ENCODE measurements around the gene ZFHX2. TPM values are rescaled to one million over a fixed set of nuclear protein-coding genes. Genes with fewer than 3 reads are reported as not detected.

The ZFHX2 gene
- total RNA-seq, 1 donor from 2014 or later, result 2.7 TPM

DNA sequence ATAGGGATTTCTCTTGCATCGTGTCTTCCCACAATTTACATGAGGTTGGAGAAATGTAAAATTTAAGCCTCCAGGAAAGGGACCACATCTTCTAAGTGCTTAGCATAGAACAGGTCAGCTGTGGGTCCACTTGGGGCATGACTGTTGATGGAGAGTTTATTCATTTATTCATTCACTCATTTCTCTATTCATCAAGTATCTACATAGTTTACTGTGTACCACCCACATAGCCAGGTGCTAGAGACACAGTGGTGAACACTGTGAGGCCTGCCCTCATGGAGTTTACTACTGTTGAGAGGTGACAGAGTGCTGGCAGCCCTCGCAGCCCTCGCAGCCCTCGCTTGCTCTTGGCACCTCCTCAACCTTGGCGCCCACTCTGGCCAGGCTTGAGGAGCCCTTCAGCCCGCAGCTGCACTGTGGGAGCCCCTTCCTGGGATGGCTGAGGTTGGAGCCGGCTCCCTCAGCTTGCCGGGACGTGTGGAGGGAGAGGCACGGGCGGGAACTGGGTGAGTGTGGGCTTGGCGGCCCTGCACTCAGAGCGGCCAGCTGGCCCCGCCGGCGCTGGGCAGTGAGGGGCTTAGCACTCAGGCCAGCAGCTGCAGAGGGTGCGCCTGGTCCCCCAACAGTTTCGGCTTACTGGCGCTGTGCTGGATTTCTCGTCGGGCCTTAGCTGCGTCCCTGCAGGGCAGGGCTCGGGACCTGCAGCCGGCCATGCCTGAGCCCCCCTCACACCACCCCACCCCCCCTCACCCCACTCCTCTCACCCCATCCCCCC is 28.8 kb upstream of the ZFHX2 start:
- no peak for DNase-seq (ENCODE audit: low spot score)
- H3K27me3 Mint-ChIP-seq (ENCODE audit: insufficient read depth), result peaks cover 33% of the 10 kb centered on the region

DNA sequence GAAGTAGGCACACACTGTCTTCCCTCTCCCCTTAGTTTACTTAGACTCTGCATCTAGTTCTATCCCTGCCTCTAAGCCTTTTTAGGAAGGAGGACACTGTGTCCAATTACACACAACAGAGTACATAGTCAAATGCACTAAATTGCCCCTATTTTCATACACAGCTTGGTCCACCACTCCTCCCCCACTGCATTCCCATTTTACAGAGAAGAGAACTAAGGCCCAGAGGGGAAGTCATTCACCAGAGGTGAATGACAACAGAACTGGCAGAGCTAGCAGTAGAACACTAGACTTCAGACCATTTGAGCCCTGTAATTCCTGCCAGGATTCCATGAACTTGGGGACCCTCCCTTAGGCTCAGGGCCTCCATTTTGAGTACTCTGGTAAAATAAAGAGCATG is 28.2 kb upstream of the ZFHX2 start:
- Mint-ChIP-seq H3K9me3 (no peaks in the 10 kb centered on the region), H3K27ac (no peak overlapping the region), H3K4me3 (no peak overlapping the region), H3K36me3 (ENCODE audit: low read depth) (no peaks in the 10 kb centered on the region), H3K4me1 (ENCODE audit: low read depth) (peaks cover 8% of the 10 kb centered on the region), H3K27me3 (ENCODE audit: insufficient read depth) (peaks cover 39% of the 10 kb centered on the region)
- intact Hi-C loops (cut with micrococcal nuclease), result no loop called here
- DNase-seq (ENCODE audit: low spot score), result no peak

More for the DNA sequence above, 28.8 kb upstream of the ZFHX2 start:
- Mint-ChIP-seq H3K4me3 (no peak overlapping the region), H3K4me1 (ENCODE audit: low read depth) (peaks cover 8% of the 10 kb centered on the region), H3K9me3 (no peaks in the 10 kb centered on the region), H3K36me3 (ENCODE audit: low read depth) (no peaks in the 10 kb centered on the region), H3K27ac (no peak overlapping the region)
- intact Hi-C loops (cut with micrococcal nuclease), result no loop called here

DNA sequence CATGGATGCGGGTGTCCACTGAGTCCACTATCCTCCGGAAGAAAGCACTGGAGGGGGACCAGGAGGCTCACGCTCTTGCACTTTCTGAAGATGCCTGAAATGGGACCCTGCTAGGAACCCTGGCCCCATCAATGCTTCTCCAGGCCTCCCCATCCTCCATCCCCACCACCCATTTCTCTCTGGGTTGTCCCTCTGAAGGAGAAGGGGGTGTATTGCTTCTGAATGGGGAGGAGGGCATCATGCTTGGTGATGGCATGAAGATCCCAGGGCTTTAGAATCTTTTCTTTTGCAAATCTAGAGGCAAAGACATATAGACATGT is 27.7 kb upstream of the ZFHX2 start:
- Mint-ChIP-seq H3K27ac (no peak overlapping the region), H3K4me3 (no peak overlapping the region), H3K27me3 (ENCODE audit: insufficient read depth) (peaks cover 41% of the 10 kb centered on the region), H3K9me3 (no peaks in the 10 kb centered on the region), H3K36me3 (ENCODE audit: low read depth) (no peaks in the 10 kb centered on the region), H3K4me1 (ENCODE audit: low read depth) (peaks cover 8% of the 10 kb centered on the region)
- no peak for DNase-seq (ENCODE audit: low spot score)
- intact Hi-C loops (cut with micrococcal nuclease), result no loop called here

DNA sequence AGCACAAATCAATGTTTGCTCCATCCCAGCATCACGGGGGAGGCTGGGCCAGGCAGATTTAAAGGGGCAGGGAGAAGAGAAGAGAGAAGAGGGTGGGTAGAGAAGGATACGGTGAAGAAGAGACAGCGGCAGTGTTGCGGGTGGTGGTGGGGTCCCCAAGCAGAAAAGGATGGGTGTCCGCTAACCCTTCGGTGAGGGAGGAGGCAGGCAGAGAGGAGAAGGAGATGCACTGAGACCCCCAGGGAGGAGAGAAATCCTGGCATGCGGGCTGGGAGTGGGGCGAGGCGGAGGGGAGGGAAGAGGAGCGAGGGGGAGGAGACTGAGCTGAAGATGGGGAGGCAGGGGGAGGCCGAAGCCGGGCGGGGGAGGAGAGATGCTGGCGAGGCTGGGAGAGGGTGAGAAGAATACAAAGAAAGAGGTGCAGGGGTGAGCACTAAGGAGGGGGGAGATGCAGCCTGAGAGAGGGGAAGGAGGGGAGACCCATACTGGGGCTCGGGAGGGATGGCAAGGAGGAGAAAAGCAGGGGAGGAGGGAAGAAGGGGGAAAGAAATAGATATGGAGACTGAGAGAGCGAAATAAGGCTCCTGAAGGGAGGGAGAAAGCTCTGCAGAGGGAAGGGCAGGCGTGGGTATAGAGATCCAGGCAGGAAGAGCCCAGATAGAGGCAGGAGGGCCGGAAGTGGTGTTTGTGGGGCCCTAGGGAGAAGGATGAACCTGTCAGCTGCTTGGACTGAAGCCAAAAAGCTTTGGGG is 27.2 kb upstream of the ZFHX2 start, which contains the start of gene JPH4:
TSS of gene JPH4 (minus strand) at position 231 of the 751 bp plus-strand sequence. CDS start 1,337 bp downstream, outside the sequence.
- Mint-ChIP-seq H3K36me3 (ENCODE audit: low read depth) (no peaks in the 10 kb centered on the region), H3K4me3 (no peak within 1 kb of the TSS), H3K4me1 (ENCODE audit: low read depth) (peaks cover 8% of the 10 kb centered on the region), H3K27ac (no peak within 1 kb of the TSS), H3K9me3 (no peaks in the 10 kb centered on the region), H3K27me3 (ENCODE audit: insufficient read depth) (peaks cover 41% of the 10 kb centered on the region)
- no peak for DNase-seq (ENCODE audit: low spot score)
- intact Hi-C loops (cut with micrococcal nuclease), result no loop called here

DNA sequence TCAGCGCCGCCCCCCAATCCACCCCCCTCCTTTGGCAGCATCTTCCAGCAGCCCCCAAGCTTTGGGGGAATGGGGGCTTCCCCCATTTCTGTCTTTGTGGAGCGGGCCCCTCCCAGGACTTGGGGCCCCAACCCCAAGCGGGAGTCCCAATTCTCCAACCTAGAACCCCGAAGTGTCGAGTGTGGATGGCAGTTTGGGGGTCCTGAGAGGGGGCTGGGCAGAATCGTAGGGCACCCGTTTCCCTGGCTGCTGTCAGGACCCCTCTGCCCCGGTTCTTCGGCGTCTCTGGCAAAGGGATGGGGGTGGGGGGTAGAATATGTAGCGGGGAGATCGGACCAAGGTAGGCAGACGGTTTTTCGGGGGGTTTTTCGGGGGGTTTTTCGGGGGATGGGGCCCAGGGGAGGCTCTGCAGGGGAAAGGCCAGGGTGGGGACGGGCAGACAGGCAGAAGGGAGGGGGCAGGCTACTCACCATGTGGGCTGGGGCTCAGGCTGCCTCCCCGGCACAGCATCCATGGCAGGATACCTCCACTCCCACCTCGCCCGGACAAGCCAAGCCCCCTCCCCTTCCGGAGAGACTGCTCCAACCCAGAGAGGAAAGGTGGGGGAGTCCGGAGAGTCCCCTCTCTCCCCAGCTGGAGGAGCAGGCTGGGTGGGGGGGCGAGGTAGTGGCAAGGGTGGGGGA is 26.3 kb upstream of the ZFHX2 start:
- Mint-ChIP-seq H3K4me3 (no peak overlapping the region), H3K27me3 (ENCODE audit: insufficient read depth) (peaks cover 40% of the 10 kb centered on the region)
- no peak for DNase-seq (ENCODE audit: low spot score)

GRCh38 chr14:23577004-23577681 is 25.6 kb upstream of the ZFHX2 start:
- Mint-ChIP-seq H3K4me3 (no peak overlapping the region), H3K4me1 (ENCODE audit: low read depth) (peaks cover 20% of the 10 kb centered on the region), H3K9me3 (no peaks in the 10 kb centered on the region), H3K27ac (no peak overlapping the region), H3K36me3 (ENCODE audit: low read depth) (no peaks in the 10 kb centered on the region), H3K27me3 (ENCODE audit: insufficient read depth) (peaks cover 36% of the 10 kb centered on the region)
- intact Hi-C loops (cut with micrococcal nuclease), result no loop called here
- DNase-seq (ENCODE audit: low spot score), result no peak

More for the DNA sequence above, 26.3 kb upstream of the ZFHX2 start:
- Mint-ChIP-seq H3K36me3 (ENCODE audit: low read depth) (no peaks in the 10 kb centered on the region), H3K4me1 (ENCODE audit: low read depth) (peaks cover 13% of the 10 kb centered on the region), H3K9me3 (no peaks in the 10 kb centered on the region), H3K27ac (no peak overlapping the region)
- intact Hi-C loops (cut with micrococcal nuclease), result no loop called here

- Mint-ChIP-seq H3K27ac (no peak overlapping the region), H3K27me3 (ENCODE audit: insufficient read depth) (peaks cover 27% of the 10 kb centered on the region), H3K36me3 (ENCODE audit: low read depth) (no peaks in the 10 kb centered on the region), H3K9me3 (no peaks in the 10 kb centered on the region), H3K4me3 (no peak overlapping the region), H3K4me1 (ENCODE audit: low read depth) (peaks cover 32% of the 10 kb centered on the region)
- intact Hi-C loops (cut with micrococcal nuclease), result no loop called here
- no peak for DNase-seq (ENCODE audit: low spot score)
Measured at GRCh38 chr14:23573384-23574015, 21.9 kb upstream of the ZFHX2 start.

DNA sequence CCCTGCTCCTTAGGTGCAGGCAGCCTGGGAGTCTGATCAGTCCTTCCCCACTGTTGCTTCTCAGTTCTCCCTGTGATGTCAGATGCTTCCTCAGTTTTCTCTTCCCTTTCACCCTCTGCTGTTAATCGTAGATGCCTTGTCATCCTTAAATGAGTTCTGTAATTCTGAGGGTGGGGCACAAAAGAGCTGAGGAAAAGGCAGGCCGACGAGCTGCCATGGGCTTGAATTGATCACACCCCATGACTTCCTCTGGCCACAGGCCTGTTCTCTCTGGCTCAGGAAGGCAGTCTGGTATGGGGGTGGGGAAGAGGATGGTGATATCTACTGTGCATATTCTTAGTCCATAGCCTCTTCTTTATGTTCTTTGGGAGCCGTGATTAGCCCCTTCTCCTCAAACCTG is 21.3 kb upstream of the ZFHX2 start:
- Mint-ChIP-seq H3K9me3 (no peaks in the 10 kb centered on the region), H3K36me3 (ENCODE audit: low read depth) (peaks cover 2% of the 10 kb centered on the region), H3K4me1 (ENCODE audit: low read depth) (peaks cover 39% of the 10 kb centered on the region), H3K4me3 (no peak overlapping the region), H3K27ac (no peak overlapping the region), H3K27me3 (ENCODE audit: insufficient read depth) (peaks cover 24% of the 10 kb centered on the region)
- no peak for DNase-seq (ENCODE audit: low spot score)
- intact Hi-C loops (cut with micrococcal nuclease), result no loop called here

DNA sequence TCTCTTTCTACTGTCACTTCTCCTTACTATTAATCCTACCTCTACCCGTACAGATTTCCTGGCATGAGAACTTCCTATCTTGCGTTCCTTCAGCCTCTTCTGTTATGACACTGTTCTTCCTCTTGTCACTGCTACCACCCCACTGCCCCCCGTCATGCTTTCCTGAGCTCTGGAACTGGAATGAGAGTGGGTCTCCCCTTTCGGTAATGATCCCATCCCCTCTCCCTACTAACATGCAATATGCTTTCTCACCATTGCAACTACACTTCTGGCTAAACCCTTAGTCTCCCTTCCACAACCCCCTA is 20.9 kb upstream of the ZFHX2 start:
- Mint-ChIP-seq H3K36me3 (ENCODE audit: low read depth) (peaks cover 3% of the 10 kb centered on the region), H3K27me3 (ENCODE audit: insufficient read depth) (peaks cover 24% of the 10 kb centered on the region), H3K9me3 (no peaks in the 10 kb centered on the region), H3K27ac (no peak overlapping the region), H3K4me1 (ENCODE audit: low read depth) (peaks cover 42% of the 10 kb centered on the region), H3K4me3 (no peak overlapping the region)
- DNase-seq (ENCODE audit: low spot score), result no peak
- intact Hi-C loops (cut with micrococcal nuclease), result no loop called here

GRCh38 chr14:23571701-23572523 is 20.3 kb upstream of the ZFHX2 start:
- Mint-ChIP-seq H3K27ac (peak overlapping the region; percentile 53), H3K36me3 (ENCODE audit: low read depth) (peaks cover 5% of the 10 kb centered on the region), H3K4me3 (no peak overlapping the region), H3K27me3 (ENCODE audit: insufficient read depth) (peaks cover 21% of the 10 kb centered on the region), H3K4me1 (ENCODE audit: low read depth) (peaks cover 45% of the 10 kb centered on the region), H3K9me3 (no peaks in the 10 kb centered on the region)
- intact Hi-C loops (cut with micrococcal nuclease), result no loop called here
- no peak for DNase-seq (ENCODE audit: low spot score)

GRCh38 chr14:23570806-23571483 is 19.4 kb upstream of the ZFHX2 start:
- Mint-ChIP-seq H3K9me3 (no peaks in the 10 kb centered on the region), H3K4me1 (ENCODE audit: low read depth) (peaks cover 44% of the 10 kb centered on the region), H3K4me3 (no peak overlapping the region), H3K27ac (no peak overlapping the region), H3K27me3 (ENCODE audit: insufficient read depth) (peaks cover 14% of the 10 kb centered on the region), H3K36me3 (ENCODE audit: low read depth) (peaks cover 10% of the 10 kb centered on the region)
- DNase-seq (ENCODE audit: low spot score), result no peak
- intact Hi-C loops (cut with micrococcal nuclease), result no loop called here

Measured in activated T-helper 1 cell treated with anti-CD3 and anti-CD28 coated beads, Interleukin-12 subunit alpha, Interleukin-12 subunit beta, Interleukin-2, Interleukin-4 antibody, amounts not matched to agents 30 ng/mL and 10 ng/mL and 1 ng/mL, durations not matched to agents 14 hours and 24 hours and 36 hours (primary cell).